ENCODE results near the gene XIAP.
"Not testable (repeated sequence)": the region's sequence is repeated elsewhere in the genome, so short reads cannot be mapped to it uniquely, and the experiment has no call there.

The XIAP gene

DNA sequence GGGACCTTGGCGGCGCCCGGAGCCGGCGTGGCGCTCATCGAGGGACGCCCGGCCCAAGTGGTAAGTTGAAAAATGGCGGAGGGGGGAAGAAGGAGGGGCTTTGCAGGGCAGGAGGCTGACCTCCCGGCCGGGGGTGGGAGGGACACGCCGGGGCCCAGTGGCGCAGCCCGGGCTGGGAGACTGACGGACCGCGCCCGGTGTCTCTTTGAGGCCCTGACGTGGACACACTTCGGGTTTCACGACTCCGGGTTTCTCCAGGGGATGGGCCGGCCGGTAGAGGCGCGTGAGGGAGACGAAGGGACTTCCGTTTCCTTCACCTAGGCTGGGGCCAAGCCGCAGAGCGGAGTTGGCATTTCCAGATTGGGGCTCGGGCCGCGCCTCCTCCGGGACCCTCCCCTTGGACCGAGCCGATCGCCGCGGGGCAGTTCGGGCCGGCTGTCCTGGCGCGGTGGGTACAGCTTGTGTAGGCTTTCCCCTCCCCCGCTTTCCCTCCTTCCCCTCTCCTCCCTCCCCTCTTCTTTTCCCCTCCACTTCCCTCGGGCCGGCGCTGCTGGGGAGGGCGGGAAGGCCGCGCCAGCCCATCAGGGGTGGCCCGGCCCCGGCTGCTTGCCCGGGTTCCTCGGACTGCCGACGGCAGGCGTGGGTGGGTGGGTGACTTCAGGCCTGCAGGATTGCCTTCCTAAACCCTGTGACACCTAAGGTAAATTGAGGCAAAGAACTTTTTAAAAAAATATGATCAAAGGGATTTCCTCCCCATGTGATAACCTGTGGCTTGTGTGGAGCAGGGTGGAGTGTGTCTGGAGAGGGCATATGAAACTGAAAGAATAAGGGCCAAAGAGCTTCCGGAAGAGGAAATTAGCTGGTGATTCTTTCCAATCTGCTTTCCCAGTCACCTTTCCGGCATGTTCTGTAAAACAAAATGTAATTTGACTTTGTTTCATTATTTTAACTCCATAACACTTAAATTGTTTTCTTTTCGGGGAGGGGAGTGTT is at the start of gene XIAP:
TSS of gene XIAP (plus strand) at position 208 of the 993 bp plus-strand sequence. CDS start 25,610 bp downstream, outside the sequence.
- peak; percentile 81 for DNase-seq

- DNase-seq = no peak
These were observed 45.5 kb upstream of the XIAP start for GRCh38 chrX:123814343-123814742.

DNA sequence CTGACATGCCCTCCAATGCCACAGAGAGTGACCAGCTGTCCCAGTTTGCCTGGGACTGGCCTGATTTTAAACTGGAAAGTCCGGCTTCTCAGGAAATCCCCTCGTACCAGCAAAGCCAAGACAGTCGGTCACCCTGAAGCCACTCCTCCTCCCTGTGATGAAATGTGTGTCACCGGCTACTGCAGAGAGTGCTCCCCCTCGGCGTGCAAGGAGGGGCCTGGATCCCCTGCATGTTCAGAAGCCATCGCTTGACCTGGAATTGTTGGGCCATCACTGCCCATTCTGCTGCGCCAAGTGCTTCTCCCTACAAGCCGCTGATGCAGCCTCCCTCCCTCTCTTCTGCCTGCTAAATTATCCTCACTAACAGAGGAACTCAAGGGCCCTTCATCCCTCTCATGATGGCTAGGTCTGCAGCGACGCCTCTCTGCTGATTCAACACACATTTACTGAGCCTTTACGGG is 44.9 kb upstream of the XIAP start:
- not testable (repeated sequence) for DNase-seq

DNA sequence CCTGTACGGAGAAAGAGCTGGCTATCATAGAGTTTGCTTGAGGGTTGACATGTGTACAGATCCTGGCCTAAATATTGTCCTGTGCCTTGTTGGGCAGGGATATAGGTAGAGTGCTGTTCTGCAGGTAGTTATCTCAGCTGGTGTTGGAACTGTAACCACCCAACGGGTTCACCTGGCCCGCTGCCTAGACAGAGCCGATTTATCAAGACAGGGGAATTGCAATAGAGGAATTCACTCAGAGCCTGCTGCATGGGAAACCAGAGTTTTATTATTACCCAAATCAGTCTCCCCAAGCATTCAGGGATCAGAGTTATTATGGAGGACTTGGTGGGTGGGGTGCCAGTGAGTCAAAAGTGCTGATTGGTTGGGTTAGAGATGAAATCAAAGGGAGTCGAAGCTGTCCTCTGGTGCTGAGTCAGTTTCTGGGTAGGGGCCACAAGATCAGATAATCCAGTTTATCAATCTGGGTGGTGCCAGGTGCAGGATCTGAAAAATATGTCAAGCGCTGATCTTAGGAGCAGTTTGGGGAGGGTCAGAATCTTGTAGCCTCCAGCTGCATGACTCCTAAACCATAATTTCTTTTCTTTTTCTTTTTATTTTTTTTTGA is 42.5 kb upstream of the XIAP start:
- no peak for DNase-seq

DNA sequence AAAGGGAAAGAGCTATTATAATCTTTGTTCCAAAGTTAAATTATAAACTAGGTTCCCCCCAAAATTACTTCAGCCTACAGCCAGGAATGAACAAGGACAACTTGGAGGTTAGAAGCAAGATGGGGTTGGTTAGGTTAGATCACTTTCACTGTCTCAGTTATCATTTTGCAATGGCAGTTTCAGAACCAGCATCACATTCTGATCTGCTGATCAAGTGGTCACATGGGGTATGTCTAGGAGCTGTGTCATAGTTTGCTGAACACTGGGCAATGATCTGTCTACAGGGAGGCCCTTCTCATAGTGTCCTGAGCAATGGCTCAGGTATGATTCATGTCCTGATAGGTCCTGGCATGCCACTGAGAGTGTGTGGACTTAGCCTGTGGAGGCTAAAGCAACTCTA is 41.6 kb upstream of the XIAP start:
- no peak for DNase-seq

DNA sequence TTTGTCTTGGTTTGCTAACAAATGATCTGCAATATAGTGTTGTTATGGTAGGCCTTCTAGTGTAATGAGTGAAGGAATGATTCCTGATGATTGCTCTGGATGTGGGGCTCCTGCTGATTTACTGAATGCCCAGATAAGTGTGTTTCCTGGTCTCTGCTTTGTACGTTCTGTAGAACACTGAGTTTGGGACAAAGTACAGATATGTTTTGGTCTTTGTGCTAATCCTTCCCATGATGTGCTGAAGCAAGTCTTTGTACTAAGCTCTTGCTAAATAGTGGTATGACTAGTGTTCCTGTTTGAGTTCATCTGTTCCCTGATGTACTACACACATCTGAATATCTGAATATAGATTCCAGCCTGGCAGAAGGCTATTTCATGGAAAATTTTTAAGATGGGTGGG is 36.9 kb upstream of the XIAP start:
- DNase-seq = no peak

DNA sequence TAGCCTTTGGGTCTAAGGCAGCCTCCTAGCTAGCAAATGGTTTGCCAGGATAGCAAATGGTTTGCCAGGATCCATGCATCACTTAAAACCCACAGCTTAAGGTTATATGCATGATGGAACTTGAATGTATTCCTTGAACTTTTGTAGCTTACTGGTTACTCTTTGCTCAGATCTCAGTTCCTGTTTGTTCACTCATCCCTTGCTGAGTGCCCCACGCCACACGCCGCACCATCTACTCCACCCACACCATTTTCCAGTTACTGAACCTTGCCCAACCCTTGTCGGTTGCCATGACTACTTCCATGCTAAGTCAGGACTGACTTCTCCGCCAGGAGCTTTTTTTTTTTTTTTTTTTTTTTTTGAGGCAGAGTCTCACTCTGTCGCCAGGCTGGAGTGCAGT is 29.5 kb upstream of the XIAP start:
- DNase-seq = no peak

GRCh38 chrX:123833387-123833786 is 26.5 kb upstream of the XIAP start:
- DNase-seq = peak; percentile 6

DNA sequence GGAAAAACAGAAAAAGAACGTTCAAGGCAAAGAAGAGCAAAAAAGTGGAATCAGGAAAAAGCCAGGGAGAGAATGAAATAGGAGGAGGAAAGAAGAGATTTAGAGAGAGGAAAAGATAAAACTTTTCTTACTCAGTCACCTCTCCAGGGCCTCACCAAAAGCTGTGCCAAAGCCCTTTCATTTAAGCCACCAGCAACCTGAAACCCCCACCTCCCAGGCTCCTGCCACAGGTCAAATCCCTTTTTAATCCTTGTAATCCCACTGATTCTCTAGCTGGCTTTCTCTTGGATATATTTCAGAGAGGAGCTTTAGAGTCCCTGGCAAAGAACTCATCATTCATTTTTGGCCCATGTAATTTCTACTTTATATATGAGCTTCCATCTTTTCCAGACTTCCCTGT is 25.7 kb upstream of the XIAP start:
- no peak for DNase-seq

DNA sequence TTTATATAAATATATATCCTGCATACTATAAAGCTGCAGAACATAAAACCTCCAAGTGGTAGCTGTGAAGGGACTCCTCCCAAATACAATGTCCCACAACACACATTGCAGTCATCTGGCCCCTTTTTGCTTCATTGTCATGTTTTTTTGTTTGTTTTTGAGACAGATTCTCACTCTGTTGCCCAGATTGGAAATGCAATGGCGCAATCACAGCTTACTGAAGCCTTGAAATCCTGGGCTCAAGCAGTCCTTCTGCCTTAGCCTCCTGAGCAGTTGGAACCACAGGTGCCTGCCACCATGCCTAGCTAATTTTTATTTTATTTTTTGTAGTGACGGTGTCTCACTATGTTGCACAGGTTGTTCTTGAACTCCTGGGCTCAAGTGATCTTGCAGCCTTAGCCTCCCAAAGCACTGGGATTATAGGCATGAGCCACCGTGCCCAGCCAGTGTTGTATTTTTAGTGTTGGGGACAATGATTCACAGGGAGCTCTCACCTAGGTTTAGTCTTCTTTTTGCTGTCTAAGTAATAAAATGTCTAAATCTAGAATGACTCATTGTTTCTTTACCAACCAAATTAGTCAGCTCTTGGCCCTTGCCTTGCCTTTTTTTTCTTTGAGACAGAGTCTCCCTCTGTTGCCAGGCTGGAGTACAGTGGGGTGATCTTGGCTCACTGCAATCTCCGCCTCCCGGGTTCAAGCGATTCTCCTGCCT is 24.0 kb upstream of the XIAP start:
- peak; percentile 12 for DNase-seq

- not testable (repeated sequence) for DNase-seq
These were observed 14.7 kb upstream of the XIAP start for GRCh38 chrX:123845129-123845528.

DNA sequence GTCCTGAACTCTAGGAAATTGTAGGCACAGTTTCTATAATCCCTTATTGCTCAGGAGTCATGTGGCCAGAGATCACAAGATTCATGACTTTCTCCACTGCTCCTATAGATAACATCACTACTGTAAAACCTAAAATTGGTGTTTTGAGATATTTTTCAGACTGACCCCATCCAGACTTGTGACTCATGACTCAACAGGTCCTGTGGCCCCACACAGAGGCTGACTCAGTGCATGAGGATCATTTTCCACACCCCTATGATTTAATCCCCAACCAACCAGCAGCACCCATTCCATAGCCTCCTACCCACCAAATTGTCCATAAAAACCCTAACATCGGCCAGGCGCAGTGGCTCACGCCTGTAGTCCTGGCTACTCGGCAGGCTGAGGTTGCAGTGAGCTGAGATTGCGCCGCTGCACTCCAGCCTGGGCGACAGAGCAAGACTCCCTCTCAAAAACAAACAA is 13.2 kb upstream of the XIAP start:
- no peak for DNase-seq

DNA sequence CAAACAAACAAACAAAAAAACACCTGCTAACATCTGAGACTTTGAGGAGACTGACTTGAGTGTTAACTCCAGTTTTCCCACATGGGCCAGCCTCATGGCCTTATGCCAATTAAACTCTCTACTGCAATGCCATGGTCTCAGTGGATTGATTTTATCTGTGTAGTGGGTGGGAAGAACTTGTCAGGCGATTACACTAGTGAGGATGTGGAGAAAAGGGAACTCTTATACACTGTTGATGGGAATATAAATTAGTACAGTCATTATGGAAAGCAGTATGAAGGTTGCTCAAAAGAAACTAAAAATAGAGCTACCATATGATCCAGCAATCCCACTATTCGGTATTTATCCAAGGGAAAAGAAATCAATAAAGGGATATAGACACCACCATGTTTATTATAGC is 12.8 kb upstream of the XIAP start:
- DNase-seq = no peak

- no peak for DNase-seq
These were observed 10.8 kb upstream of the XIAP start for GRCh38 chrX:123849096-123849495.

- DNase-seq = not testable (repeated sequence)
These were observed 9.9 kb upstream of the XIAP start for GRCh38 chrX:123849906-123850305.

- no peak for DNase-seq
These were observed 8.8 kb upstream of the XIAP start for GRCh38 chrX:123851079-123851478.

DNA sequence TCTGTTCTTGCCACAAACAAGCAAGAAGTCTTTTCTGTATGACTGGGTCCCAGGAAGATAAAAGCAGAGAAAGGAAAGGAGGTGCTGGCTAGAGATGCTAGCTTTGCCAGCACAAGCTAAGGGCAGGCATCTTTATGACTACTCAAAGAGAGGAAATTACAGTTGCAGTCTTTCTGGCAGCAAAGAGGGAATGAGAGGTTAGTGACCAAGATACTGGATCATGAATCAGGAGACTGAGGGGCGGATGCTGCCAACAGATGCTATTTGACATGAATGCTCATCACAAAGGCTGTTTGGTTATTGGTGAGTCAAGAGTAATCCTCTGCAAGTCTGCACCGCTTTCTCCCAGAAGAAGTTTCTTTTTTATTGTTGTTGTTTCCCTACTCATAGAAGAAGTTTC is 5.5 kb upstream of the XIAP start:
- DNase-seq = peak; percentile 32

DNA sequence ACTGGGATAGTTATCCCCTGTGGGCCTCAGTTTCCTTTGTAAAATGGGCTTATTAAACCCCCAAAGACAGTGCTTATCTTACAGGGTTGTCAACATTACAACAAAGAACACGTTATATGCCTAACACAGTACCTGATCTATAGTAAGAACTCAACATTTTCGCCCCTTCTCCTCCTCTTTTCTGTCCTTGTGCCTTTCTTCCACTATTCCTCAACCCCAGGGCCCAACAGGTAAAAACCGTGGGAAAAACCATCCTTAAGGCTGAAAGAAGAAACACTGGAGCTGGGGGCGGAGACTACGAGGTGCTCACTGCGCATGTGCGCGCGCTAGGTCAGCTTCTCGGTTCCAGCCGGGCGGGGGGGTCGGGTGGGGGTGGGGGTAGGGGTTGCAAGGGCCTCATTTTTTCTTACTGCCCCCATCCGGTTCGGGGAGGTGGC is 426 bp upstream of the XIAP start:
- DNase-seq = peak; percentile 65

DNA sequence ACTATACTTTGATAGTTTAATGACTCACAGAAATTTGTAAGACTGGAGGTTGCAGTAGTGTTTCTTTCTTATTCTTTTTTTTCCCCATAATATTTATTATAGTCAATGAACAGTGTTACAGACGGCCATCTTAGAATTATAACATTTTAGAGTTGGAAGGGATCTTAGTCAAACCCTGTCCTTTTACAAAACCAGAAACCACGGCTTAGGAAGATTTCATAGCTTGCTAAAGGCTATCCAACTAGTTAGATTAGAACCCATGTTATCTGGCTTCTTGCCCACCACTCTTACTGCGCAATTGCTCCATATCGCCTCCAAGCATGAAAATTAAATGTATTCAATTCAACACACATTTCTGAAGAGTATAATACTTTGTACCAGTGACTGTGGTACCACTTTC is 1.1 kb downstream of the XIAP start:
- peak; percentile 6 for DNase-seq

DNA sequence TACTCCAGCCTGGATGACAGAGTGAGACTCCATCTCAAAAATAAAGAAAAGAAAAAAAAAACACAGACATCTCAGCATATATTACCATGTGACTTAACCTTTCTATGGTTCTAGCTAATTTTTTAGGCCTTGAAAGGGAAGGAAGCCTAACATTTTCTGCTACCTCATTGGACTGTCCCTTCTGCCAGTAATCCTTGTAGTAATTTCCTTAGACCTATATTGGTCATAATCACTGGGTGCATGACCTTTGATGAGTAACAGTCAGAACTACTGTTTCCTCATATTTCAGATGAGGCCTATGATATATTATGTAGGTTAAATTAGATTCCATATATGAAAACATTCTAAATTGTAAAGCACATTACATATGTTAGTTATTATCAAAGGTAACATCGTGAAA is 9.6 kb downstream of the XIAP start:
- no peak for DNase-seq

- DNase-seq = no peak
These were observed 11.5 kb downstream of the XIAP start for GRCh38 chrX:123871309-123871708.

GRCh38 chrX:123873956-123874355 is 14.1 kb downstream of the XIAP start:
- no peak for DNase-seq

GRCh38 chrX:123876177-123876576 is 16.3 kb downstream of the XIAP start:
- DNase-seq = no peak

Measured in NCI-H446 treated with DMSO at 0.1 percent for 48 hours (cell line).